Peyer's patch (tissue), 4 donors: ENCODE results near the gene TDRD10.

ENCODE experiments used
- POLR2A ChIP-seq, 2 donors: fragments of 450-650 bp; IDR thresholded peaks; one replicate each; pipeline ENCODE4 v1.5.1; 2017; ENCODE audit warnings: antibody characterized with exemption in 2 of 2, mild to moderate bottlenecking in 2 of 2, moderate library complexity in 2 of 2
- TF ChIP-seq, protein P1 (sequence below), 6 experiments: fragments of 450-650 bp in 4 of 6; fragments of 200-600 bp in 2 of 6; sonication (generic) in 1 of 6; IDR thresholded peaks; one replicate each; pipeline ENCODE4 v1.5.1; 2017 to 2019; ENCODE audit warnings: antibody characterized with exemption in 6 of 6, mild to moderate bottlenecking in 3 of 6, moderate library complexity in 1 of 6

- TF ChIP-seq, protein P1, sequence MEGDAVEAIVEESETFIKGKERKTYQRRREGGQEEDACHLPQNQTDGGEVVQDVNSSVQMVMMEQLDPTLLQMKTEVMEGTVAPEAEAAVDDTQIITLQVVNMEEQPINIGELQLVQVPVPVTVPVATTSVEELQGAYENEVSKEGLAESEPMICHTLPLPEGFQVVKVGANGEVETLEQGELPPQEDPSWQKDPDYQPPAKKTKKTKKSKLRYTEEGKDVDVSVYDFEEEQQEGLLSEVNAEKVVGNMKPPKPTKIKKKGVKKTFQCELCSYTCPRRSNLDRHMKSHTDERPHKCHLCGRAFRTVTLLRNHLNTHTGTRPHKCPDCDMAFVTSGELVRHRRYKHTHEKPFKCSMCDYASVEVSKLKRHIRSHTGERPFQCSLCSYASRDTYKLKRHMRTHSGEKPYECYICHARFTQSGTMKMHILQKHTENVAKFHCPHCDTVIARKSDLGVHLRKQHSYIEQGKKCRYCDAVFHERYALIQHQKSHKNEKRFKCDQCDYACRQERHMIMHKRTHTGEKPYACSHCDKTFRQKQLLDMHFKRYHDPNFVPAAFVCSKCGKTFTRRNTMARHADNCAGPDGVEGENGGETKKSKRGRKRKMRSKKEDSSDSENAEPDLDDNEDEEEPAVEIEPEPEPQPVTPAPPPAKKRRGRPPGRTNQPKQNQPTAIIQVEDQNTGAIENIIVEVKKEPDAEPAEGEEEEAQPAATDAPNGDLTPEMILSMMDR (IDR thresholded peaks at IDR 0.05) = no peak
- TF ChIP-seq POLR2A (IDR thresholded peaks at IDR 0.05) = no peak
Measured at GRCh38 chr1:154520333-154520732, 18.3 kb downstream of the TDRD10 start.
